ENCODE results near the gene BTBD2.
"Not testable (repeated sequence)": the region's sequence is repeated elsewhere in the genome, so short reads cannot be mapped to it uniquely, and the experiment has no call there.

DNA sequence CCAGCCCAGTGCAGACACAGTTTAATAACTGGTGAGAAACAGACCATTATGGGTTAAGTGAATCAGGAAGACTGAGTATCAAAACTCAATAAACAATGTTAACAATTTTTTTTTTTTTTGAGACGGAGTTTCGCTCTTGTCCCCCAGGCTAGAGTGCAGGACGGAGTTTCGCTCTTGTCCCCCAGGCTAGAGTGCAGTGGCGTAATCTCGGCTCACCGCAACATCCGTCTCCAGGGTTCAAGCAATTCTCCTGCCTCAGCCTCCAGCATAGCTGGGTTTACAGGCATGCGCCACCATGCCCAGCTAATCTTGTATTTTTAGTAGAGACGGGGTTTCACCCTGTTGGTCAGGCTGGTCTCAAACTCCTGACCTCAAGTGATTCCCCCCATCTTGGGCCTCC, 27.1 kb downstream of the BTBD2 start:
- TF ChIP-seq CTCF (conservative IDR thresholded peaks at IDR 0.05); EZH2 (IDR thresholded peaks at IDR 0.05; ENCODE audit: low read depth): not testable (repeated sequence)
